ENCODE data around the gene IGSF3. TPM values are rescaled to one million over a fixed set of nuclear protein-coding genes. Genes with fewer than 3 reads are reported as not detected.
A peak's percentile ranks its signal among the peaks of the same experiment; 100 is the strongest.
"Not testable (repeated sequence)": the region's sequence is repeated elsewhere in the genome, so short reads cannot be mapped to it uniquely, and the experiment has no call there.

Gene IGSF3
- total RNA-seq, 1 donor from 2014 or later, result 43.3 TPM

DNA sequence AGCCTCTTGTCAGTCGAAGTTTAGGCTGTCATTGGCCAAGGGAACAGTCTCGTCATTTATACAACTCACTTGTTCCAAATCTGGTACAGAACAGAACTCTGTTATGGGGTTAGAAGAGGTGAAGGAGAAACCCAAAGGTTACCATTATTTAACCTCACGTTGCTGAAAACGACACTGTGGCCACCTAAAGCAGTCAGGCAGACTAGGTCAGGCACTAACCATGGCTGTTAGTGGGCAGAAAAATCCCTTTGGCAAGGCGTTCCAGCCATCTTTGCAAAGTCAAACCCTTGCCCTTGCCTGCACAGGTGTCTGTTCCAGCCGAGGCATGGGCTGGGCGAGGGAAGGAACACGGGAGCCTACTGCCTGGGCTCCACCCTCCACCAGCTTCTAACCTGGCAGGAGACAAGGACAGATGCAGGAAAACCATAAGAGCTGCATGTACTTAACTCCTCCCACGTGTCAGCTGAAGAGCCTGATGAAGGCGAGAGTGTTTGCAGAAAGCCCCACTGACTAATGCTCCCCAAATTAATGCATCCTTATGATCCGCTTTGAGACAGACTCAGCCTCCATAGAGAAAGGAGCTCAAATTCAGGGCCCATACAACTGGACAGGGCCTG, 69.0 kb downstream of the IGSF3 start:
- not testable (repeated sequence) for H3K27me3 Mint-ChIP-seq; H3K27ac Mint-ChIP-seq; H3K36me3 Mint-ChIP-seq (ENCODE audit: insufficient read depth); DNase-seq (ENCODE audit: low spot score, unreplicated experiment); H3K4me3 Mint-ChIP-seq (ENCODE audit: low read depth); H3K9me3 Mint-ChIP-seq (ENCODE audit: low read depth)
- H3K4me1 Mint-ChIP-seq (ENCODE audit: low read depth), result peaks cover 18% of the 10 kb centered on the region

DNA sequence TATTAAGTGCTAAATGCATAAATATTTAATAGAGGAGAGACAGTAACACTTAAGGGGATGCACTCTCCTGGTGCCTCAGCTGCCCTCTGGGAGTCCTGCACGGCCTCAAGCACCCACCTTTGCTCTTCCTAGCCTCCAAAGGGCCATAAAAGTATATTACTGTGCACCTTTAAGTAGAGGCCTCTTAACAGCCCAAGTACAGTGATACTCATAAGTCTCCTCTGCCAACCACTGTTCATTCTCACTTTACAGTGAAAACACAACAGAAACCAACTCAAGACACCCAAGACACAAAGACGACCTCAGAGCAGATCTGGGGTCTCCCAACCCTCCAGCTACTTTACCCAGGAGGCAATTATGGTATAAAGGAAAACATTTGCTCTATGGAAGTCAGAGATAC, 70.1 kb downstream of the IGSF3 start:
- not testable (repeated sequence) for H3K27me3 Mint-ChIP-seq; H3K4me3 Mint-ChIP-seq (ENCODE audit: low read depth); H3K9me3 Mint-ChIP-seq (ENCODE audit: low read depth); DNase-seq (ENCODE audit: low spot score, unreplicated experiment); H3K27ac Mint-ChIP-seq; H3K36me3 Mint-ChIP-seq (ENCODE audit: insufficient read depth)
- H3K4me1 Mint-ChIP-seq (ENCODE audit: low read depth), result peaks cover 25% of the 10 kb centered on the region

DNA sequence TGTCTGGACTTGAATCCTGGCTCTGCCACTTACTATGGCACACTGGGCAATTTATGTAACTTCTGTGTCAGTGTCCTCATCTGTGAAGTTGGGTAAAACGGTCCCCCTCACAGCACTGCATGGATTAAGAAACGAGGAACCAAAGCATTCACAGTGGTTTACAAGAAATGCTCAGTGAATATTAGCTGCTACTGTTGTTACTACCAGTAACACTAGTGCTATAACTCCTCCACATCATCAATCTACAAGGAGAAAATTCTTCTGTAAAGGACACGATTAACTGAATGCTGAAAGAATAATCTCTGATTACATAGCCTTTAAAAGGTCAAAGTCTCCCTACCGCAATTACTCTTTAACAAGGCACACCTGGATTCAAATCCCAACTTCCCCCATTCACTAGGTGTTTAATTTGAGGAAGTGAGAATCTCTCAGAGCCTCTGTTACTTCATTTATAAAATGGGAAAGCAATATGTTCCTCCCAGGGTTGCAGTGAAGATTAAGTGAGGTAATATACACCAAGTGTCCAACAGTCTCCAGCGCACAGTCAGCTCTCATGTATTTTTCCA, 70.7 kb downstream of the IGSF3 start:
- H3K4me1 Mint-ChIP-seq (ENCODE audit: low read depth), result peaks cover 30% of the 10 kb centered on the region
- not testable (repeated sequence) for H3K4me3 Mint-ChIP-seq (ENCODE audit: low read depth); DNase-seq (ENCODE audit: low spot score, unreplicated experiment); H3K36me3 Mint-ChIP-seq (ENCODE audit: insufficient read depth); H3K27ac Mint-ChIP-seq; H3K27me3 Mint-ChIP-seq; H3K9me3 Mint-ChIP-seq (ENCODE audit: low read depth)

DNA sequence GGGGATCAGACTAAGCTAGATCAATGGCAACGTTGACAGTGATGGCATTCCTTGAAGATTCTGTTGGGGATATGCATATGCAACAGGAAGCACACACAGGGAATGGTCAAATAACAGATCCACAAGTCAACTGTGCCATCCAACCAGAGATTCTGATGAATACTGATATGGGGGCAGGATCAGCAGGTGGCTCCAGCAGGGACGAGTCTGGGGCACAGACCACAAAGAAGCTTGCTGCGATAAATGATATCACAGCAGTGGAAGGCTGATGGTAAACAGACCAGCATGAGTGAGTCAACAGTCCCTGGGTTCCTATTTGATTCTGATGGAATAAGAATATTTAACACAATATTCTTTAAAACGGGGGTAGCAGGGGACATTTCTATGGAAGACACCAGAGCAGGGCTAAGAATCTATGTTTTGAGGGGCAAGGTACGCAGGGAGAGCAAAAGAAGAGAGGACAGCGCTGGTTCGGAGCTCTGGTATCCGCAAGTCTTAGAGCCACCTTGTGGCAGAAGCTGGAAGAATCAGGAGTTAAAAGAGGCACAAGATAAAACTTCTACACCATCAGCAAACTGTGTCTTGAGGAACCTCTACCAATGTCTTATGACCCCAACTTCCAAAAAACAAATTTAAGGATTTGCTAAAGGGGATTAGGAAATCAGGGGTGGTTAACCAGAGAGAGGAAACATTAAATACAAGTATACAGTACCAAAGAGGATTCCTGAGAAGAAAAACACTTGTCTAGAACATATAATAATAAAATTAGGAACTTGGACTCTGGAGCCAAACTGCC, 71.4 kb downstream of the IGSF3 start:
- TF ChIP-seq, protein P1, sequence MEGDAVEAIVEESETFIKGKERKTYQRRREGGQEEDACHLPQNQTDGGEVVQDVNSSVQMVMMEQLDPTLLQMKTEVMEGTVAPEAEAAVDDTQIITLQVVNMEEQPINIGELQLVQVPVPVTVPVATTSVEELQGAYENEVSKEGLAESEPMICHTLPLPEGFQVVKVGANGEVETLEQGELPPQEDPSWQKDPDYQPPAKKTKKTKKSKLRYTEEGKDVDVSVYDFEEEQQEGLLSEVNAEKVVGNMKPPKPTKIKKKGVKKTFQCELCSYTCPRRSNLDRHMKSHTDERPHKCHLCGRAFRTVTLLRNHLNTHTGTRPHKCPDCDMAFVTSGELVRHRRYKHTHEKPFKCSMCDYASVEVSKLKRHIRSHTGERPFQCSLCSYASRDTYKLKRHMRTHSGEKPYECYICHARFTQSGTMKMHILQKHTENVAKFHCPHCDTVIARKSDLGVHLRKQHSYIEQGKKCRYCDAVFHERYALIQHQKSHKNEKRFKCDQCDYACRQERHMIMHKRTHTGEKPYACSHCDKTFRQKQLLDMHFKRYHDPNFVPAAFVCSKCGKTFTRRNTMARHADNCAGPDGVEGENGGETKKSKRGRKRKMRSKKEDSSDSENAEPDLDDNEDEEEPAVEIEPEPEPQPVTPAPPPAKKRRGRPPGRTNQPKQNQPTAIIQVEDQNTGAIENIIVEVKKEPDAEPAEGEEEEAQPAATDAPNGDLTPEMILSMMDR (IDR thresholded peaks at IDR 0.05; ENCODE audit: unreplicated experiment), result peak; percentile 63
- H3K4me1 Mint-ChIP-seq (ENCODE audit: low read depth), result peaks cover 30% of the 10 kb centered on the region
- H3K36me3 Mint-ChIP-seq (ENCODE audit: insufficient read depth); DNase-seq (ENCODE audit: low spot score, unreplicated experiment); H3K27ac Mint-ChIP-seq; H3K27me3 Mint-ChIP-seq; H3K9me3 Mint-ChIP-seq (ENCODE audit: low read depth): not testable (repeated sequence)
- peak overlapping the region; percentile 22 for H3K4me3 Mint-ChIP-seq (ENCODE audit: low read depth)

DNA sequence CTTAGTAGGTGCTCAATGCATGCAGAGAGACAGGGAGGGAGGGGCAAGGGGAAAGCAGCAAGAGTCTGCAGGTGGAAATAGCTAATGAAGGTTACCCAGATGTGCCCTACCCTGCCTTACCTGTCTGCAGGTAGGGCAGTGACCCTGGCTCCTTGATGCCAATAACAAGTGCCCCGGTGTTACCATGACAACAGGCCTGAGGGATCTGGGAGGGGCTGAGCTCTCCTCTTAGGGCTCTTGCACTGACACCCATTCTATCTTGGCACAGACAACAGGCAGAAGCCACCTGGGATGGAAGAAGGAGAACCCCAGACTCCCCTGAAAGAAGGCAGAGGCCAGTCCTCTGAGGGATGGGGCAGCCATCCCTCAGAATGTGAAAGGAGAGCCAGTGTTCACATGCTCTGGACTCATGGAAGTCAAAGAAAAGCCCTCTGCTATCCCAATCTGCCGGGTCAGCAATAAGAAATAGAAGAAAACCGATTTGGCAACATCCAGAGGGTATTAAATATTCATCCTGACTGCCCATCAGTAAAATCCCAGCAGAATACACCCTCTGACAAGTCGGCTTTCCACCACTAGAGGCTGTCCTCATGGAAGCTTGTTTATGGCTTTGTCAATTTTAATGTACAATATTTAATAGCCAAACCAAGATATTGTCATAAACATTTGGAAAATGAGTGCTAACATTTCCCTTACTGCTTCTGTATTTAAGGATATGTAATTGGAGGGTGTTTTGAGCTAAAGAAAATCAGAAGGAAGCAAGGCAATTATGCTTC, 72.3 kb downstream of the IGSF3 start:
- TF ChIP-seq, protein P1 (IDR thresholded peaks at IDR 0.05; ENCODE audit: unreplicated experiment), result peak; percentile 45
- DNase-seq (ENCODE audit: low spot score, unreplicated experiment); H3K9me3 Mint-ChIP-seq (ENCODE audit: low read depth); H3K36me3 Mint-ChIP-seq (ENCODE audit: insufficient read depth); H3K27me3 Mint-ChIP-seq; H3K27ac Mint-ChIP-seq; H3K4me3 Mint-ChIP-seq (ENCODE audit: low read depth): not testable (repeated sequence)
- H3K4me1 Mint-ChIP-seq (ENCODE audit: low read depth), result peaks cover 30% of the 10 kb centered on the region

DNA sequence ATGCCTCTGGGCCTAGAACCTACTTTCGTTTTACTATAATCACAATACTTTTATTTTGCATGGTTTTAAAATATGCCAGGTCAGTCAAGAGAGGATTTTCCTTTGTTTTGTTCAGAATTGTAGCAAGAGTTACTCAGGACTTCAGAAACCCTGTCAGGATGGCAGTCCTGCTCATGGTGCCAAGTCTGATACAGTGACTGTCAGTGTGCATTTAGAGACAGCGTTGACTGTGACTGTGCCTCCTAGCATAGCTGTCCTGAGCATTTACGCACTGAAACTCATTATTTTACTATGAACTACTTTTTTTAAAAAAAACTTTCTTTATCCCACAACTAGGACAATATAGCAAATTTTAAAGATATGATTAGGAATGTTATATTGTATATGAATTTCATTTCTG, 73.6 kb downstream of the IGSF3 start:
- H3K4me1 Mint-ChIP-seq (ENCODE audit: low read depth), result peaks cover 30% of the 10 kb centered on the region
- H3K27ac Mint-ChIP-seq; H3K4me3 Mint-ChIP-seq (ENCODE audit: low read depth); DNase-seq (ENCODE audit: low spot score, unreplicated experiment); H3K36me3 Mint-ChIP-seq (ENCODE audit: insufficient read depth); H3K27me3 Mint-ChIP-seq; H3K9me3 Mint-ChIP-seq (ENCODE audit: low read depth): not testable (repeated sequence)

DNA sequence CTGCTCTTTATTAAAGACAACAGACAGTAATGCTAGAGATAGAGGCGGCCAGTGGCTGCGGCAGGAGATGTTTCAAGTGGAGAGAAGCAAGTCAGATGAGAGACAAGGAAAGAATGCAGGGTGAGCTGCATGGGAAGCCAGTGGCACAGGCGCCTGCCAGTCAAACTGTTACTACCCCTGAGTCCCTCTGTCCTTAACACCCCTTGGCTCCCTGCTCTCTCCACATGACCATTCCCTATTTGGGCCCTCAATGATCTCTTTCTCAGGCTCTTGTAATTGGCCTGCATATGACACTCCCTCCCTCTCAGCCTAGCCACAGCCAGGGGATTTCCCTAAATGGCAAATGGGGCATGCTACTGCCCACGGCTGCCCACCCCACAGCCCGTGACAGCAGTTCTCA, 74.1 kb downstream of the IGSF3 start:
- not testable (repeated sequence) for H3K27me3 Mint-ChIP-seq; DNase-seq (ENCODE audit: low spot score, unreplicated experiment); H3K27ac Mint-ChIP-seq; H3K36me3 Mint-ChIP-seq (ENCODE audit: insufficient read depth); H3K4me3 Mint-ChIP-seq (ENCODE audit: low read depth); H3K9me3 Mint-ChIP-seq (ENCODE audit: low read depth)
- H3K4me1 Mint-ChIP-seq (ENCODE audit: low read depth), result peaks cover 30% of the 10 kb centered on the region

DNA sequence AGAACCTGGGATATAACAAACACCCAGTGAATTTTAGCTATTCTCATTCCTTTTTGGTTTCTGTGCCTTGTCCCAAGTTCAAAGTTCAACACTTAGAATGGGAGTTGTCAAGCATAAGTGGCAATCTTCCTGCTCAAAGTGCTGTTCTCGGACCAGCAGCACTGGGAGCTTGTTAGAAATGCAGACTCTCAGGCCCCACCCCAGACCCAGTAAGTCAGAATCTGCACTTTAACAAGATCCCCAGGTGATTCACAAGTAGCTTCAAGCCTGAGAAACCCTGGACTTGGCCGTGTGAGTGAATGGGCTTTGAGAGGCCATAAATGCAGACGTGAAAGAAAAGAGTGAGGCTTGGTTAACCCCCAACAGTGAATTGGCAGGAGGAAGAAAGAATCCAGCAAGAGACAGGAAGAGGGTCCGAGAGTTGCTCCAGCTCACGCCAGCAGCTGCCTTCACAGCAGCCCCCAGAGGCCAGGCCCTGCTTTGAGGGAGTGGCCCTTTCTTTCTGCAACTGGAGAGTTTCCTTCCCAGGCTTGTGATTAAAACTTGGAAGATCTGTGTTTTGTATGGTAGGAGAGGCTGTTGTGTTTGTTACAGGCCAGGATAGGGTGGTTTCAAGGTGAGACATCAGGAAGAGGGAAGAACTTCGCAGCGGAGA, 75.5 kb downstream of the IGSF3 start:
- DNase-seq (ENCODE audit: low spot score, unreplicated experiment); H3K27me3 Mint-ChIP-seq; H3K27ac Mint-ChIP-seq; H3K9me3 Mint-ChIP-seq (ENCODE audit: low read depth); H3K4me3 Mint-ChIP-seq (ENCODE audit: low read depth); H3K36me3 Mint-ChIP-seq (ENCODE audit: insufficient read depth): not testable (repeated sequence)
- H3K4me1 Mint-ChIP-seq (ENCODE audit: low read depth), result peaks cover 25% of the 10 kb centered on the region

DNA sequence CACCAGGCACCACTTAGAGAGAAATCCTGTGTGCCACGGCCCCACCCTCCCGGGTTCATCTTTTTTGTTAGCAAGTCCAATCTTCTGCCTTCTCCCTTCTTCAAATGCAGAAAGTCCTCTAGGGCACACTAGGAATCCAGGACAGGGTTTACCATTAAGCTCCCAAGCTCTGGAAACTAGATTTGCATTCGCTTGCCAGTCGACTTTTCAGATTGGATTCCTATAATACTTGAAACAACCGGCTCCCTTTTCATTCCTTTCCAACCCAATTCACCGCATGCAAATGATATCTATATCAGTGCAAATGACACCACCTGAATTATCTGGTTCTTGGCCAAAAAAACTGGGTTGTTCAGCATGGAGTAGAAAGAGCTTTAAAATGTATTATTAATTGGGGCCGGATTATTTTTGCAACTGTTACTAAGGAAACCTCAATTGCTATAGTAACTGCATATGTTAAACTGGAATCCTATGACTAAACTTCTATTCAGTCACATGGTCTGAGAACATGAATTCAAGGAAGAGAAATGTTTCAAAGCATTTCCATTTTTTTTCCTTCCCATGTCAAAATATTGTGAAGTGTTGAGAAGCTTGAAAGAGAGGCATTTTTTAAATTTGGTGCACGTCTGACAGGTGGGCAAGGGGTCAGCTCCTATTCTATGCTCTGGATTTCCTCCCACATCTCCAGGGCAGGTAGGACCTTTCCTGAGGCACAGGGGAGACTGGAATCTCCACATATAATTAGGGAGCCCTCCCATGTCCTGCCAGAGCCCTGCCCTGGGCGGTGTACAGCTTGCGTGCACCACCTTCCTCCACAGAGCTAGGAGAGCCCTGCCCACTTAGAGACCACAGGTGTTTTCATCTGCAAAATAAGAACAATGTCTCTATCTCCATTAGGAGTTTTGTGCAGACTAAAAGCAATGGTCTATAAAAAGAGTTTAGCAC, 76.3 kb downstream of the IGSF3 start:
- not testable (repeated sequence) for DNase-seq (ENCODE audit: low spot score, unreplicated experiment); H3K36me3 Mint-ChIP-seq (ENCODE audit: insufficient read depth); H3K9me3 Mint-ChIP-seq (ENCODE audit: low read depth); H3K4me3 Mint-ChIP-seq (ENCODE audit: low read depth); H3K27me3 Mint-ChIP-seq; H3K27ac Mint-ChIP-seq
- peaks cover 20% of the 10 kb centered on the region for H3K4me1 Mint-ChIP-seq (ENCODE audit: low read depth)
